Breast epithelium (tissue), 3 donors: ENCODE data around the gene TAS2R4.

Source experiments
- CTCF ChIP-seq, 3 donors: fragments of 450-650 bp; IDR thresholded peaks; one replicate each; pipeline ENCODE4 v1.5.1; 2016 to 2017; ENCODE audit warnings: antibody characterized with exemption in 3 of 3, mild to moderate bottlenecking in 3 of 3, moderate library complexity in 3 of 3
- POLR2A ChIP-seq: fragments of 450-650 bp; IDR thresholded peaks from one replicate; pipeline ENCODE4 v1.6.1; 2016; ENCODE audit warnings: antibody characterized with exemption, mild to moderate bottlenecking, moderate library complexity
- POLR2AphosphoS5 ChIP-seq, 3 donors: sonication (generic); formaldehyde crosslinking; IDR thresholded peaks; one replicate each; pipeline ENCODE4 v1.6.1; 2017; ENCODE audit warnings: antibody characterized with exemption in 3 of 3

- TF ChIP-seq POLR2A (no peak), CTCF (IDR thresholded peaks at IDR 0.05) (no peak), POLR2AphosphoS5 (IDR thresholded peaks at IDR 0.05) (no peak)
Measured at GRCh38 chr7:141729020-141729419, 47.5 kb upstream of the TAS2R4 start.
